Heart right ventricle (tissue), 16 donors: ENCODE results near the gene FAM219A. TPM values are rescaled to one million over a fixed set of nuclear protein-coding genes. Genes with fewer than 3 reads are reported as not detected.

Experiments used
- ATAC-seq, 8 donors: fragments of 200-7000 bp; cut with Tn5 transposase; one replicate each; pipeline ENCODE4 v1.9.1; 2020; ENCODE audit warnings: mild to moderate bottlenecking in 8 of 8, moderate library complexity in 8 of 8, moderate number of reproducible peaks in 1 of 8
- DNase-seq, 2 donors: peaks; one replicate each; pipeline ENCODE4 v3.0.0-alpha.2; 2020
- H3K27ac ChIP-seq, 10 donors: fragments of 200-600 bp; sonication (generic) in 2 of 10; one replicate each; pipeline versions ENCODE4 v1.5.0 to v1.8.0; 2020 to 2022; ENCODE audit warnings: mild to moderate bottlenecking in 3 of 10
- H3K27me3 ChIP-seq, 7 donors: fragments of 200-600 bp; one replicate each; pipeline ENCODE4 v1.8.0; 2021 to 2022; ENCODE audit warnings: mild to moderate bottlenecking in 2 of 7
- H3K36me3 ChIP-seq, 9 donors: fragments of 200-600 bp; sonication (generic) in 1 of 9; one replicate each; pipeline versions ENCODE4 v1.5.0 to v1.8.0; 2020 to 2022; ENCODE audit warnings: mild to moderate bottlenecking in 2 of 9
- H3K4me1 ChIP-seq, 9 donors: fragments of 200-600 bp; sonication (generic) in 1 of 9; one replicate each; pipeline versions ENCODE4 v1.5.0 to v1.8.0; 2020 to 2022; ENCODE audit warnings: mild to moderate bottlenecking in 4 of 9
- H3K4me3 ChIP-seq, 10 donors: fragments of 200-600 bp; sonication (generic) in 2 of 10; one replicate each; pipeline versions ENCODE4 v1.5.0 to v1.8.0; 2020 to 2022; ENCODE audit warnings: mild to moderate bottlenecking in 7 of 10, moderate library complexity in 2 of 10
- H3K9me3 ChIP-seq, 11 donors: fragments of 200-600 bp in 10 of 11; sonication (generic) in 2 of 11; one replicate each; pipeline versions ENCODE4 v1.5.0 to v1.8.0; 2013 to 2022; ENCODE audit warnings: mild to moderate bottlenecking in 2 of 11, control low read depth in 1 of 11, moderate library complexity in 1 of 11
- CTCF ChIP-seq, 9 donors: fragments of 200-600 bp; sonication (generic) in 2 of 9; IDR thresholded peaks; one replicate each; pipeline versions ENCODE4 v1.5.0 to v1.8.0; 2021 to 2022; ENCODE audit warnings: antibody characterized with exemption in 9 of 9, mild to moderate bottlenecking in 5 of 9, moderate library complexity in 1 of 9
- WGBS, 2 donors: extraction: QIAGEN DNeasy Blood & Tissue Kit; methylation state at CpG; one replicate each; pipeline ENCODE4 v1.1.7; 2013; ENCODE audit warnings: inconsistent platforms in 1 of 2; 5-methylcytosine and 5-hydroxymethylcytosine counted together
- intact Hi-C, 10 donors: fragments of 100-400 bp; cut with DNase I; formaldehyde crosslinking; loops; one replicate each; pipeline versions ENCODE4 v1.11.1 to v1.14.2; 2022
- polyA plus RNA-seq, 2 donors: library from polyadenylated mRNA; stranded (reverse); fragments of 200-250 nt; gene quantifications; one replicate each; pipeline ENCODE4 v1.2.3, GENCODE V29; 2013
- total RNA-seq, 10 donors: library from RNA; stranded (reverse); fragmentation: NEBNext Ultra II Directional in 3 of 10; extraction: Animal tissue kit (Norgen Biotek cat#: 25700) in 3 of 10; gene quantifications; one replicate each; pipeline versions ENCODE4 v1.2.1 to v1.2.4, GENCODE V29; 2021 to 2023
- donor health status: Arrhythmogenic right ventricular cardiomyopathy.
- donor health status: ischemic (EF 13 %, LVEDD 7.1; RV severe dilation, severe dysfunction).
- donor health status: healthy with polysubstance abuse.
- donor health status: DM: no; HTN: yes; CAD: no.
- donor health status: DM: no; HTN: no; CAD: no.
- donor health status: ischemic (EF 25% LVEDD 6.9; RV normal size, moderate dysfunction).
- donor health status: ischemic (EF 25% LVEDD 5.7; RV mildly dilated, moderate dysfunction).
- donor health status: healthy.
- donor health status: DM: yes; HTN: yes; CAD: no.
- donor health status: Ischemic cardiomyopathy.
- donor health status: ischemic (EF 35%, LVEDD 5.7; RV mildly dilated, moderate dysfunction).
- donor health status: nonischemic (EF 11% LVEDD 7.7; RV severe dilation, severe dysfunction).
- donor health status: DM: yes; HTN: yes; CAD: no.
- donor health status: PGD.
- donor health status: ischemic (EF 29% LVEDD 5.4; RV normal size, mild dysfunction).
- donor health status: nonischemic (EF 23%, LVEDD 6.1; RV moderate dilation, normal function).

Gene FAM219A
- total and polyA plus RNA-seq, 12 donors = 15.1 to 38.6 (median 25.9) TPM

- Histone ChIP-seq H3K27me3 (no peaks in the 10 kb centered on the region), H3K9me3 (no peaks in the 10 kb centered on the region), H3K27ac (peak overlapping the region in 9 of 10 donors; percentile 0 to 93 (median 59)), H3K4me1 (peaks cover 20 to 100% (median 86%) of the 10 kb centered on the region in 9 donors), H3K36me3 (no peaks in the 10 kb centered on the region), H3K4me3 (no peak overlapping the region)
- intact Hi-C loops = loop anchor here in 1 of 10 donors (2.0 kb wide), 1 partner anchor 36 kb away; no protein-coding TSS in a partner anchor
- WGBS, 2 donors = 62% methylated on average over 10 of the region's 10 CpGs
- ATAC-seq (peak in 3 of 8 donors; percentile 23 to 50 (median 27)), DNase-seq (no peak)
- no peak for TF ChIP-seq CTCF (IDR thresholded peaks at IDR 0.05)
These were observed 7.7 kb downstream of the FAM219A start for GRCh38 chr9:34450644-34451043.

GRCh38 chr9:34446951-34447350, 11.4 kb downstream of the FAM219A start:
- DNase-seq (no peak), ATAC-seq (no peak)
- Histone ChIP-seq H3K4me3 (no peak overlapping the region), H3K27me3 (no peaks in the 10 kb centered on the region), H3K27ac (peak overlapping the region in 1 of 10 donors; percentile 43), H3K9me3 (no peaks in the 10 kb centered on the region), H3K4me1 (peaks cover 8 to 98% (median 75%) of the 10 kb centered on the region in 9 donors), H3K36me3 (no peaks in the 10 kb centered on the region)
- 98 to 100% methylated on average over 1 of the region's 1 CpG for WGBS, 2 donors
- intact Hi-C loops = loop anchor here in 1 of 10 donors (10.0 kb wide), 1 partner anchor 148 kb away; no protein-coding TSS in a partner anchor
- TF ChIP-seq CTCF (IDR thresholded peaks at IDR 0.05) = no peak

- Histone ChIP-seq H3K36me3 (no peaks in the 10 kb centered on the region), H3K4me1 (peaks cover 11 to 98% (median 75%) of the 10 kb centered on the region in 9 donors), H3K27me3 (no peaks in the 10 kb centered on the region), H3K9me3 (no peaks in the 10 kb centered on the region), H3K4me3 (no peak overlapping the region), H3K27ac (peak overlapping the region in 1 of 10 donors; percentile 43)
- DNase-seq (no peak), ATAC-seq (peak in 3 of 8 donors; percentile 30 to 77 (median 51))
- TF ChIP-seq CTCF (IDR thresholded peaks at IDR 0.05) = no peak
- intact Hi-C loops = loop anchor here in 1 of 10 donors (10.0 kb wide), 1 partner anchor 148 kb away; no protein-coding TSS in a partner anchor
These were observed 11.9 kb downstream of the FAM219A start for GRCh38 chr9:34446468-34446891.

- DNase-seq (no peak), ATAC-seq (no peak)
- Histone ChIP-seq H3K27me3 (no peaks in the 10 kb centered on the region), H3K9me3 (no peaks in the 10 kb centered on the region), H3K27ac (peak overlapping the region in 3 of 10 donors; percentile 6 to 45 (median 7)), H3K4me1 (peaks cover 5 to 97% (median 77%) of the 10 kb centered on the region in 9 donors), H3K36me3 (peaks cover 0 to 5% (median 0%) of the 10 kb centered on the region in 9 donors), H3K4me3 (no peak overlapping the region)
- intact Hi-C loops = loop anchor here in 1 of 10 donors (10.0 kb wide), 1 partner anchor 151 kb away; no protein-coding TSS in a partner anchor
- TF ChIP-seq CTCF (IDR thresholded peaks at IDR 0.05) = no peak
These were observed 14.4 kb downstream of the FAM219A start for GRCh38 chr9:34443976-34444375.
